ENCODE results near the gene TARM1.

- no peak for TF ChIP-seq CTCF (IDR thresholded peaks at IDR 0.05)
- TF ChIP-seq POLR2A (IDR thresholded peaks at IDR 0.05) = no peak
Measured at GRCh38 chr19:54084410-54084809, 3.2 kb upstream of the TARM1 start.

Measured in uterus (tissue), 2 donors.